ENCODE results near the gene CXorf58.
"Not testable (repeated sequence)": the region's sequence is repeated elsewhere in the genome, so short reads cannot be mapped to it uniquely, and the experiment has no call there.

- not testable (repeated sequence) for TF ChIP-seq EZH2 (IDR thresholded peaks at IDR 0.05; ENCODE audit: low read length, missing control alignments); CTCF (conservative IDR thresholded peaks at IDR 0.05 in 1 of 2, IDR thresholded peaks at IDR 0.05 in 1 of 2; ENCODE audit: low read depth in 1 of 2, low read length in 2 of 2)
Observed at GRCh38 chrX:23965630-23966029, 57.8 kb downstream of the CXorf58 start.

Data from fibroblast of lung (primary cell).